ENCODE data around the gene CACNG5.
A peak's percentile ranks its signal among the peaks of the same experiment; 100 is the strongest.

Gene CACNG5

DNA sequence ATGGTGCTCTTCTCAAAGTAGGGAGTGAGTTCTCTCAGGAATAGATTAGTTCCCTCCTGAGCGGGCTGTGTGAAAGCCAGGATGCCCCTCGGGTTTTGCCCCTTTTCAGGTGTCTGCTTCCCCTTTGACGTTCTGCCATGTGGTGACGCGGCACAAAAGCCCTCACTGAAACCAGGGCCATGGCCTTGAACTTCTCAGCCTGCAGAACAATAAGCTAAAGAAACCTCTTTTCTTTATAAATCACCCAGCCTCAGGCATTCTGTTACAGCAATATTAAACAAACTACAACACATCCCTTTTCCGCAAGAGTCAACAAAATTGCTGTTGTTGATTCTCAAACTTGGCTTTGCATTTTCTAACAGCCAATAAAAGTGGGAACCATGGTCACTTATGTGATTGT, 15.5 kb upstream of the CACNG5 start:
- H3K4me3 ChIP-seq (ENCODE audit: low read depth, low read length): no peak overlapping the region
- DNase-seq (ENCODE audit: low read depth): no peak
- no peak for TF ChIP-seq CTCF (conservative IDR thresholded peaks at IDR 0.05; ENCODE audit: low read depth, low read length)

- DNase-seq (ENCODE audit: low read depth): no peak
- no peak for TF ChIP-seq CTCF (conservative IDR thresholded peaks at IDR 0.05; ENCODE audit: low read depth, low read length)
- no peak overlapping the region for H3K4me3 ChIP-seq (ENCODE audit: low read depth, low read length)
These were observed 12.9 kb upstream of the CACNG5 start for GRCh38 chr17:66822009-66822408.

GRCh38 chr17:66826856-66827255, 8.1 kb upstream of the CACNG5 start:
- DNase-seq (ENCODE audit: low read depth): no peak
- no peak overlapping the region for H3K4me3 ChIP-seq (ENCODE audit: low read depth, low read length)
- no peak for TF ChIP-seq CTCF (conservative IDR thresholded peaks at IDR 0.05; ENCODE audit: low read depth, low read length)

DNA sequence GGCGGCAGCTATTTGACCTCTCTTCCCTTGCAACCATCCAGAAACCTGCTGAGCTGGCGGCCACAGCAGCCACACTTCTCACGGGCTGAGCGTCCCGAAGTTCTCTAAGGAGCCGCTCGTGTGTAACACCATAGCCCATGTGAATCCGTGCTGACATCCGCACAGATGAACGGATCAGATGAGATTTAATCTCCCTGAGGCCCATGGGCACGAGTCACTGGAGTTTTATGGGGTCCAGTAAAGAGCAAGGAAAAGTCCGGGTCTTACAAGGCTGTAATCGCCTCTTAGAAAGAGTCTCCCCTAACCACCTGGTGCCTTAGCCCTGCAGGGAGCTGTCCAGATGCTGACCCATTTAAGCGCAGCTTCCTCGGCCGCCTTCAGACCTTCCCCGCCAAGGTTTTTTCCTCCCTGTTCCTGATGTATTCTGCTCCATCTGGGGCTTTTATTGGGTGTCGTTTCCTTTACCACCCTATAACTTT, 5.5 kb upstream of the CACNG5 start:
- H3K4me3 ChIP-seq (ENCODE audit: low read depth, low read length): no peak overlapping the region
- TF ChIP-seq CTCF (conservative IDR thresholded peaks at IDR 0.05; ENCODE audit: low read depth, low read length): no peak
- peak; percentile 84 for DNase-seq (ENCODE audit: low read depth)

GRCh38 chr17:66829883-66830282, 5.0 kb upstream of the CACNG5 start:
- H3K4me3 ChIP-seq (ENCODE audit: low read depth, low read length): no peak overlapping the region
- DNase-seq (ENCODE audit: low read depth): no peak
- no peak for TF ChIP-seq CTCF (conservative IDR thresholded peaks at IDR 0.05; ENCODE audit: low read depth, low read length)

GRCh38 chr17:66830451-66830850, 4.5 kb upstream of the CACNG5 start:
- TF ChIP-seq CTCF (conservative IDR thresholded peaks at IDR 0.05; ENCODE audit: low read depth, low read length): no peak
- H3K4me3 ChIP-seq (ENCODE audit: low read depth, low read length): no peak overlapping the region
- DNase-seq (ENCODE audit: low read depth): no peak

- no peak for DNase-seq (ENCODE audit: low read depth)
- H3K4me3 ChIP-seq (ENCODE audit: low read depth, low read length): no peak overlapping the region
- TF ChIP-seq CTCF (conservative IDR thresholded peaks at IDR 0.05; ENCODE audit: low read depth, low read length): no peak
These were observed 3.3 kb upstream of the CACNG5 start for GRCh38 chr17:66831383-66832210.
